GM23338 (cell line): ENCODE results near the gene TGFBR3. TPM values are rescaled to one million over a fixed set of nuclear protein-coding genes. Genes with fewer than 3 reads are reported as not detected.

Experiments
- ATAC-seq: fragments of 200-7000 bp; cut with Tn5 transposase; 3 replicates; pipeline ENCODE4 v1.9.1; 2020
- DNase-seq: peaks from one replicate; pipeline ENCODE4 v3.0.0-alpha.2; 2015; ENCODE audit warnings: low spot score
- H2AFZ ChIP-seq: fragments of 200-600 bp; sonication (generic); 2 replicates; pipeline ENCODE4 v1.8.0; 2016; ENCODE audit warnings: antibody characterized with exemption, mild to moderate bottlenecking, moderate library complexity
- H3F3A ChIP-seq: fragments of 200-600 bp; sonication (generic); replicated peaks from 2 replicates; pipeline ENCODE4 v1.8.0; 2017; ENCODE audit warnings: antibody characterized with exemption, mixed run types, low read depth
- H3K27ac ChIP-seq: fragments of 200-600 bp; sonication (generic); 2 replicates; pipeline ENCODE4 v1.6.1; 2016; ENCODE audit warnings: low read depth
- H3K27me3 ChIP-seq: fragments of 200-600 bp; sonication (generic); 2 replicates; pipeline ENCODE4 v1.8.0; 2016; ENCODE audit warnings: mild to moderate bottlenecking, mixed run types, moderate library complexity; ENCODE audit not compliant: insufficient read depth
- H3K36me3 ChIP-seq: fragments of 200-600 bp; sonication (generic); 2 replicates; pipeline ENCODE4 v1.8.0; 2016; ENCODE audit warnings: mild to moderate bottlenecking; ENCODE audit not compliant: insufficient read depth
- H3K4me1 ChIP-seq: fragments of 200-600 bp; sonication (generic); 2 replicates; pipeline ENCODE4 v1.8.0; 2016; ENCODE audit warnings: mild to moderate bottlenecking, moderate library complexity; ENCODE audit not compliant: insufficient read depth
- H3K4me2 ChIP-seq: fragments of 200-600 bp; sonication (generic); 2 replicates; pipeline ENCODE4 v1.7.1; 2017; ENCODE audit warnings: mixed run types
- H3K4me3 ChIP-seq: fragments of 200-600 bp; sonication (generic); 2 replicates; pipeline ENCODE4 v1.6.1; 2016; ENCODE audit warnings: mixed run types
- H3K79me2 ChIP-seq: fragments of 200-600 bp; sonication (generic); replicated peaks from 2 replicates; pipeline ENCODE4 v1.8.0; 2017; ENCODE audit warnings: mild to moderate bottlenecking; ENCODE audit not compliant: insufficient read depth
- H3K9me2 ChIP-seq: fragments of 200-600 bp; sonication (generic); 2 replicates; pipeline ENCODE4 v1.8.0; 2017; ENCODE audit not compliant: insufficient read depth
- H4K20me1 ChIP-seq: fragments of 200-600 bp; sonication (generic); replicated peaks from 2 replicates; pipeline ENCODE4 v1.8.0; 2017; ENCODE audit warnings: mild to moderate bottlenecking; ENCODE audit not compliant: insufficient read depth
- H3K27ac Mint-ChIP-seq: 2 replicates; pipeline ENCODE4 v1.8.0; 2020; ENCODE audit warnings: inconsistent platforms, mild to moderate bottlenecking, moderate library complexity, mixed read lengths
- H3K27me3 Mint-ChIP-seq: 3 replicates; pipeline ENCODE4 v1.8.0; 2022; ENCODE audit warnings: low read depth, mild to moderate bottlenecking, moderate library complexity, mixed read lengths, inconsistent platforms; ENCODE audit not compliant: insufficient read depth, poor library complexity
- H3K36me3 Mint-ChIP-seq: 3 replicates; pipeline ENCODE4 v1.8.0; 2021; ENCODE audit warnings: low read depth, mild to moderate bottlenecking, inconsistent platforms, moderate library complexity, mixed read lengths
- H3K4me1 Mint-ChIP-seq: 3 replicates; pipeline ENCODE4 v1.8.0; 2020; ENCODE audit warnings: mild to moderate bottlenecking, inconsistent platforms, mixed read lengths
- H3K4me3 Mint-ChIP-seq: 3 replicates; pipeline ENCODE4 v1.8.0; 2021; ENCODE audit warnings: moderate library complexity, mild to moderate bottlenecking, inconsistent platforms, mixed read lengths
- H3K9me3 Mint-ChIP-seq: 3 replicates; pipeline ENCODE4 v1.8.0; 2020; ENCODE audit warnings: moderate library complexity, mild to moderate bottlenecking, inconsistent platforms, mixed read lengths
- CREB1 ChIP-seq: fragments of 250-450 bp; sonication (Bioruptor Pico); IDR thresholded peaks from 2 replicates; pipeline ENCODE4 v1.5.0; 2020; ENCODE audit warnings: low read depth, mild to moderate bottlenecking, moderate library complexity
- ETS1 ChIP-seq: IDR thresholded peaks from 2 replicates; pipeline ENCODE4 v1.6.1; 2016; ENCODE audit warnings: antibody characterized with exemption
- EZH2 ChIP-seq: fragments of 200-600 bp; sonication (generic); IDR thresholded peaks from one replicate; pipeline ENCODE4 v1.8.0; 2017; ENCODE audit warnings: antibody characterized with exemption, mild to moderate bottlenecking, low read depth; ENCODE audit not compliant: unreplicated experiment
- EZH2phosphoT487 ChIP-seq: fragments of 200-600 bp; sonication (generic); IDR thresholded peaks from one replicate; pipeline ENCODE4 v1.8.1; 2018; ENCODE audit warnings: antibody characterized with exemption; ENCODE audit not compliant: unreplicated experiment
- JUNB ChIP-seq: IDR thresholded peaks from one replicate; pipeline ENCODE4 v1.6.1; 2016; ENCODE audit warnings: antibody characterized with exemption; ENCODE audit not compliant: unreplicated experiment
- NANOG ChIP-seq: IDR thresholded peaks from 2 replicates; pipeline ENCODE4 v1.6.1; 2016; ENCODE audit warnings: antibody characterized with exemption, borderline replicate concordance
- POLR2AphosphoS5 ChIP-seq: IDR thresholded peaks from 2 replicates; pipeline ENCODE4 v1.6.1; 2016; ENCODE audit warnings: antibody characterized with exemption, low read depth
- REST ChIP-seq: IDR thresholded peaks from one replicate; pipeline ENCODE4 v1.6.1; 2018; ENCODE audit warnings: antibody characterized with exemption; ENCODE audit not compliant: unreplicated experiment
- STAT1 ChIP-seq: IDR thresholded peaks from one replicate; pipeline ENCODE4 v1.6.1; 2016; ENCODE audit warnings: antibody characterized with exemption; ENCODE audit not compliant: unreplicated experiment
- ZNF114 ChIP-seq: fragments of 250-450 bp; sonication (Bioruptor Pico); IDR thresholded peaks from 2 replicates; pipeline ENCODE4 v1.5.0; 2020; ENCODE audit warnings: mild to moderate bottlenecking, moderate library complexity
- ZNF331 ChIP-seq: fragments of 250-450 bp; sonication (Bioruptor Pico); IDR thresholded peaks from 2 replicates; pipeline ENCODE4 v1.5.0; 2020; ENCODE audit warnings: low read depth, mild to moderate bottlenecking, moderate library complexity
- polyA plus RNA-seq: library from polyadenylated mRNA; unstranded; fragments of >200 nt; fragmentation: Nextera tagmentation; extraction: Ambion mirVana; gene quantifications from 2 replicates; pipeline ENCODE4 v1.2.1, GENCODE V29; 2016
- total RNA-seq: library from RNA; depleted of rRNA; stranded (reverse); fragments of >200 nt; shearing (Covaris generic); gene quantifications from 2 replicates; pipeline ENCODE4 v1.2.3, GENCODE V29; 2014
- TF ChIP-seq, protein P1 (sequence below), 2 experiments: fragments of 200-600 bp in 1 of 2; sonication (generic) in 1 of 2; conservative IDR thresholded peaks; 2 replicates each; pipeline versions ENCODE4 v1.5.1 to v1.6.1; 2016 to 2017; ENCODE audit warnings: antibody characterized with exemption in 2 of 2, low read depth in 2 of 2, mild to moderate bottlenecking in 2 of 2, moderate library complexity in 1 of 2

The TGFBR3 gene
- total and polyA plus RNA-seq, 2 experiments from 2014 or later = 1.7 to 2.9 TPM

- no peaks in the 10 kb centered on the region for H3F3A ChIP-seq
- no peaks in the 10 kb centered on the region; the same call in 2 of the 3 replicates for H3K4me1 Mint-ChIP-seq
- H3K4me3 ChIP-seq = no peak overlapping the region
- H3K4me3 Mint-ChIP-seq = no peak overlapping the region
- H3K36me3 Mint-ChIP-seq = no peaks in the 10 kb centered on the region
- H2AFZ ChIP-seq = no peak overlapping the region
- no peak overlapping the region for H3K4me2 ChIP-seq
- no peaks in the 10 kb centered on the region for H3K9me3 Mint-ChIP-seq
- no peak overlapping the region for H3K27ac Mint-ChIP-seq
- no peaks in the 10 kb centered on the region for H3K79me2 ChIP-seq
- H3K36me3 ChIP-seq = no peaks in the 10 kb centered on the region
- DNase-seq = no peak
- no peaks in the 10 kb centered on the region for H3K27me3 Mint-ChIP-seq
- no peaks in the 10 kb centered on the region for H3K27me3 ChIP-seq
- no peak for ATAC-seq
- no peaks in the 10 kb centered on the region for H3K4me1 ChIP-seq
- TF ChIP-seq REST (no peak), STAT1 (no peak), ETS1 (no peak), JUNB (no peak), ZNF331 (CRISPR knock-in tag) (no peak), ZNF114 (no peak), EZH2phosphoT487 (no peak), CREB1 (CRISPR knock-in tag) (no peak), EZH2 (no peak), NANOG (no peak), POLR2AphosphoS5 (no peak)
- TF ChIP-seq, protein P1, sequence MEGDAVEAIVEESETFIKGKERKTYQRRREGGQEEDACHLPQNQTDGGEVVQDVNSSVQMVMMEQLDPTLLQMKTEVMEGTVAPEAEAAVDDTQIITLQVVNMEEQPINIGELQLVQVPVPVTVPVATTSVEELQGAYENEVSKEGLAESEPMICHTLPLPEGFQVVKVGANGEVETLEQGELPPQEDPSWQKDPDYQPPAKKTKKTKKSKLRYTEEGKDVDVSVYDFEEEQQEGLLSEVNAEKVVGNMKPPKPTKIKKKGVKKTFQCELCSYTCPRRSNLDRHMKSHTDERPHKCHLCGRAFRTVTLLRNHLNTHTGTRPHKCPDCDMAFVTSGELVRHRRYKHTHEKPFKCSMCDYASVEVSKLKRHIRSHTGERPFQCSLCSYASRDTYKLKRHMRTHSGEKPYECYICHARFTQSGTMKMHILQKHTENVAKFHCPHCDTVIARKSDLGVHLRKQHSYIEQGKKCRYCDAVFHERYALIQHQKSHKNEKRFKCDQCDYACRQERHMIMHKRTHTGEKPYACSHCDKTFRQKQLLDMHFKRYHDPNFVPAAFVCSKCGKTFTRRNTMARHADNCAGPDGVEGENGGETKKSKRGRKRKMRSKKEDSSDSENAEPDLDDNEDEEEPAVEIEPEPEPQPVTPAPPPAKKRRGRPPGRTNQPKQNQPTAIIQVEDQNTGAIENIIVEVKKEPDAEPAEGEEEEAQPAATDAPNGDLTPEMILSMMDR (conservative IDR thresholded peaks at IDR 0.05; ENCODE audit: low read depth in 2 of 2) = no peak
- no peak overlapping the region for H3K27ac ChIP-seq
- no peaks in the 10 kb centered on the region for H3K9me2 ChIP-seq
- H4K20me1 ChIP-seq = no peaks in the 10 kb centered on the region
Observed at GRCh38 chr1:91831132-91831930, 54.6 kb downstream of the TGFBR3 start.
